ENCODE measurements around the gene CCDC12.

DNA sequence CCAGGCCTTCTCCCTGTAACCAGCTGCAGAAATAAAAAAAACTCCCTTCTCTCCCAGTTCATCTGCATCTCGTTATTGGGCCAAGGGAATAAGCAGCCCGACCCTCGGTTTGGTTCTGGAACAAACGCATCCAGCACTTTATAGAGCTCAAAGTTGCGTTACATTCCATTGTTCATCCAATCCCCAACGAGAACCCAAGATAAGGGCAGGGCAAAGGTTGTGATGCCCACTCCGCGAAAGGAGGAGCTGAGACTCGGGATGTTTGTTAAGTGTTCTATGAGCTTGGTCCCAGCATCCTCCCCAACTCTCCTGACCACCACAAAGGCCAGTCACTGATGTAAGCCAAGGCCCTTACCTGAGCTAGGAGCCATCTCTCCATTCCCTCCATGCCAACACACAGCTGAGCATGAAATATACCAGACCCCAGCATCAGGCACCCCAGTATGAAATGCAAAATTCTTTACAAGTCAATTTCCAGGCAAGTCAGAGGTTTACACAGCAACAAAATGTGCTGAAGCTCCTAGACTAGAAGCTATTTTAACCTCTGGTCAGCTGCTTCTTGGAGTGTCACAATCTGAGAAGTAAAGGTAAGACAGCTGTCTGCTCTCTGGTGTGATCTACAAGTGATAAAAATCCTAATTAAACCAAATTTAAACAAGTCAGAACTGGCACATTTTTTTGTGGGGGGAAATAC is 17.9 kb downstream of the CCDC12 start:
- TF ChIP-seq POLR2AphosphoS5 (IDR thresholded peaks at IDR 0.05), result no peak
- no peak for TF ChIP-seq CTCF (IDR thresholded peaks at IDR 0.05)
- TF ChIP-seq POLR2A (IDR thresholded peaks at IDR 0.05), result no peak
- TF ChIP-seq EP300 (IDR thresholded peaks at IDR 0.05), result no peak

All from suprapubic skin (tissue), 4 donors.